PC-3 (cell line): ENCODE measurements around the gene SCD.

Experiments
- CTCF ChIP-seq: fragments of 300-600 bp; sonication (generic); conservative IDR thresholded peaks from 2 replicates; pipeline ENCODE4 v1.5.1; 2017; ENCODE audit warnings: antibody characterized with exemption, low read depth, mild to moderate bottlenecking, low read length
- EZH2 ChIP-seq: fragments of 300-600 bp; sonication (generic); IDR thresholded peaks from one replicate; pipeline ENCODE4 v1.6.1; 2017; ENCODE audit warnings: antibody characterized with exemption, mild to moderate bottlenecking, low read length; ENCODE audit not compliant: unreplicated experiment

GRCh38 chr10:100347568-100348195 lies 649 bp downstream of the SCD start:
- TF ChIP-seq CTCF (no peak), EZH2 (no peak)
